Measurements from ENCODE around the gene GIT1.

- TF ChIP-seq CTCF (IDR thresholded peaks at IDR 0.05; ENCODE audit: low read length) (no peak), EZH2 (IDR thresholded peaks at IDR 0.05; ENCODE audit: borderline replicate concordance, low read length) (no peak)
Observed at GRCh38 chr17:29613856-29614255, 24.4 kb upstream of the GIT1 start.
